Right lobe of liver (tissue), 6 donors: Measurements from ENCODE around the gene TTLL3. TPM values are rescaled to one million over a fixed set of nuclear protein-coding genes. Genes with fewer than 3 reads are reported as not detected.

Source experiments
- ATAC-seq, 4 donors: fragments of 200-7000 bp; cut with Tn5 transposase; one replicate each; pipeline ENCODE4 v1.9.1; 2020; ENCODE audit warnings: mild to moderate bottlenecking in 4 of 4, moderate library complexity in 4 of 4
- DNase-seq, 3 donors: peaks; one replicate each; pipeline ENCODE4 v3.0.0-alpha.2; 2020
- H3K27ac ChIP-seq, 3 donors: fragments of 200-600 bp; one replicate each; pipeline ENCODE4 v1.8.0; 2022
- H3K27me3 ChIP-seq, 2 donors: fragments of 200-600 bp; one replicate each; pipeline ENCODE4 v1.8.0; 2022
- H3K36me3 ChIP-seq, 4 donors: fragments of 200-600 bp; sonication (generic) in 1 of 4; one replicate each; pipeline versions ENCODE4 v1.5.1 to v1.8.0; 2017 to 2022; ENCODE audit warnings: control low read depth in 1 of 4
- H3K4me1 ChIP-seq, 4 donors: fragments of 200-600 bp; sonication (generic) in 1 of 4; one replicate each; pipeline versions ENCODE4 v1.5.1 to v1.8.0; 2017 to 2022; ENCODE audit warnings: control low read depth in 1 of 4
- H3K4me3 ChIP-seq, 3 donors: fragments of 200-600 bp; one replicate each; pipeline ENCODE4 v1.8.0; 2022
- H3K9me3 ChIP-seq, 4 donors: fragments of 200-600 bp; sonication (generic) in 1 of 4; one replicate each; pipeline versions ENCODE4 v1.5.1 to v1.8.0; 2017 to 2022; ENCODE audit warnings: control low read depth in 1 of 4
- CTCF ChIP-seq, 4 donors: fragments of 200-600 bp in 3 of 4; fragments of 450-650 bp in 1 of 4; IDR thresholded peaks; one replicate each; pipeline versions ENCODE4 v1.5.1 to v1.8.0; 2016 to 2022; ENCODE audit warnings: antibody characterized with exemption in 4 of 4, mild to moderate bottlenecking in 2 of 4
- POLR2A ChIP-seq: fragments of 450-650 bp; IDR thresholded peaks from one replicate; pipeline ENCODE4 v1.6.1; 2017; ENCODE audit warnings: antibody characterized with exemption, mild to moderate bottlenecking
- WGBS: methylation state at CpG from one replicate; pipeline ENCODE4 v1.1.6; 2018; ENCODE audit warnings: low coverage, low lambda C conversion rate; ENCODE audit not compliant: insufficient coverage; ENCODE audit errors: missing lambda C conversion rate; 5-methylcytosine and 5-hydroxymethylcytosine counted together
- intact Hi-C, 2 donors: fragments of 100-400 bp; cut with DNase I; formaldehyde crosslinking; loops; one replicate each; pipeline versions ENCODE4 v1.11.2 to v1.14.1; 2022
- total RNA-seq, 6 experiments: library from RNA; depleted of rRNA in 2 of 6; stranded (reverse); fragments of >200 nt in 2 of 6; fragmentation: NEBNext Ultra II Directional in 3 of 6; extraction: Animal tissue kit (Norgen Biotek cat#: 25700) in 3 of 6; gene quantifications; one replicate each; pipeline versions ENCODE4 v1.1.0 to v1.2.4, GENCODE V29; 2016 to 2023
- donor health status: DM: no; HTN: yes; CAD: no.
- donor health status: DM: no; HTN: no; CAD: no.
- donor health status: DM: no; HTN: no; CAD: no.
- donor health status: DM: no; HTN: yes; CAD: no.
- donor health status: DM: no; HTN: yes; CAD: no.

The TTLL3 gene
- total RNA-seq, 6 experiments from 2014 or later, result 4.5 to 11.0 (median 8.6) TPM

- Histone ChIP-seq H3K4me1 (no peaks in the 10 kb centered on the region), H3K4me3 (no peak overlapping the region), H3K9me3 (no peaks in the 10 kb centered on the region), H3K27ac (no peak overlapping the region), H3K36me3 (no peaks in the 10 kb centered on the region), H3K27me3 (no peaks in the 10 kb centered on the region)
- DNase-seq (no peak), ATAC-seq (no peak)
- no peak for TF ChIP-seq CTCF (IDR thresholded peaks at IDR 0.05)
- no peak for TF ChIP-seq POLR2A
- 80% methylated on average over 6 of the region's 12 CpGs for WGBS
- intact Hi-C loops, result loop anchor here in 1 of 2 donors (10.0 kb wide), 1 partner anchor 65 kb away; no protein-coding TSS in a partner anchor
These were observed 49.5 kb downstream of the TTLL3 start for GRCh38 chr3:9859530-9860025.

GRCh38 chr3:9861201-9861600, 51.1 kb downstream of the TTLL3 start:
- Histone ChIP-seq H3K4me1 (no peaks in the 10 kb centered on the region), H3K27me3 (no peaks in the 10 kb centered on the region), H3K27ac (no peak overlapping the region), H3K9me3 (no peaks in the 10 kb centered on the region), H3K36me3 (no peaks in the 10 kb centered on the region), H3K4me3 (no peak overlapping the region)
- intact Hi-C loops, result no loop called here
- DNase-seq, result no peak
- 87% methylated on average over 3 of the region's 4 CpGs for WGBS
- TF ChIP-seq CTCF (IDR thresholded peaks at IDR 0.05) (no peak), POLR2A (no peak)
- no peak for ATAC-seq

- Histone ChIP-seq H3K36me3 (no peaks in the 10 kb centered on the region), H3K4me1 (no peaks in the 10 kb centered on the region), H3K9me3 (no peaks in the 10 kb centered on the region), H3K27ac (no peak overlapping the region), H3K27me3 (no peaks in the 10 kb centered on the region), H3K4me3 (no peak overlapping the region)
- DNase-seq (no peak), ATAC-seq (no peak)
- intact Hi-C loops, result no loop called here
- 82% methylated on average over 3 of the region's 5 CpGs for WGBS
- TF ChIP-seq POLR2A, result no peak
- TF ChIP-seq CTCF (IDR thresholded peaks at IDR 0.05), result no peak
These were observed 51.6 kb downstream of the TTLL3 start for GRCh38 chr3:9861626-9862130.

GRCh38 chr3:9862391-9863057, 52.5 kb downstream of the TTLL3 start:
- intact Hi-C loops, result no loop called here
- TF ChIP-seq POLR2A (no peak), CTCF (IDR thresholded peaks at IDR 0.05) (peak; percentile 43 to 67 (median 54))
- H3K4me3 ChIP-seq, result peak overlapping the region; percentile 44 to 54 (median 46)

More at GRCh38 chr3:9862391-9863057, 52.5 kb downstream of the TTLL3 start:
- H3K27me3 ChIP-seq, result no peaks in the 10 kb centered on the region
- no peaks in the 10 kb centered on the region for H3K4me1 ChIP-seq
- no peak overlapping the region for H3K27ac ChIP-seq
- ATAC-seq (peak; percentile 93 to 99 (median 94)), DNase-seq (peak; percentile 71 to 79 (median 74))
- H3K36me3 ChIP-seq, result no peaks in the 10 kb centered on the region
- 20% methylated on average over 8 of the region's 45 CpGs for WGBS
- no peaks in the 10 kb centered on the region for H3K9me3 ChIP-seq
